Left renal pelvis (tissue), 4 donors: ENCODE data around the gene GPR3. TPM values are rescaled to one million over a fixed set of nuclear protein-coding genes. Genes with fewer than 3 reads are reported as not detected.
"Not testable (repeated sequence)": the region's sequence is repeated elsewhere in the genome, so short reads cannot be mapped to it uniquely, and the experiment has no call there.

Experiments
- DNase-seq, 4 donors: peaks; one replicate each; pipeline ENCODE4 v3.0.0-alpha.2; 2013; ENCODE audit warnings: low read depth in 4 of 4, low spot score in 3 of 4
- polyA plus RNA-seq, 4 donors: library from polyadenylated mRNA; unstranded; fragments of 120-200 nt; gene quantifications; one replicate each; pipeline ENCODE4 v1.2.1, GENCODE V29; 2013; ENCODE audit not compliant: insufficient read length in 4 of 4

Gene GPR3
- polyA plus RNA-seq, 4 donors: 0.60 to 1.8 (median 0.99) TPM

GRCh38 chr1:27374362-27375086 lies 17.9 kb upstream of the GPR3 start, which contains the start of gene FCN3:
TSS of gene FCN3 (minus strand) at chr1:27374824. CDS start at chr1:27374818, 6 bp downstream.
- no peak for DNase-seq

GRCh38 chr1:27377760-27378495 lies 14.5 kb upstream of the GPR3 start:
- DNase-seq: no peak

- no peak for DNase-seq
Observed at GRCh38 chr1:27379564-27380122, 12.8 kb upstream of the GPR3 start.

- DNase-seq: no peak
Observed at GRCh38 chr1:27380224-27380623, 12.2 kb upstream of the GPR3 start.

GRCh38 chr1:27380766-27381733 lies 11.4 kb upstream of the GPR3 start:
- no peak for DNase-seq

GRCh38 chr1:27381969-27382762 lies 10.3 kb upstream of the GPR3 start:
- DNase-seq: no peak

- DNase-seq: no peak
Observed at GRCh38 chr1:27383039-27383605, 9.3 kb upstream of the GPR3 start, which contains the start of gene CD164L2. TSS of gene CD164L2 (minus strand) at chr1:27383333. CDS start at chr1:27383239, 94 bp downstream.

GRCh38 chr1:27383661-27384060 lies 8.8 kb upstream of the GPR3 start:
- no peak for DNase-seq

GRCh38 chr1:27384797-27385196 lies 7.6 kb upstream of the GPR3 start:
- not testable (repeated sequence) for DNase-seq

GRCh38 chr1:27388337-27389005 lies 4.0 kb upstream of the GPR3 start:
- DNase-seq: no peak

GRCh38 chr1:27391511-27392095 lies 819 bp upstream of the GPR3 start:
- no peak for DNase-seq

GRCh38 chr1:27392778-27393635 lies 585 bp downstream of the GPR3 start:
- no peak for DNase-seq

GRCh38 chr1:27393641-27394281 lies 1.3 kb downstream of the GPR3 start:
- no peak for DNase-seq

GRCh38 chr1:27394282-27394658 lies 1.8 kb downstream of the GPR3 start:
- no peak for DNase-seq

- DNase-seq: no peak
Observed at GRCh38 chr1:27394925-27395324, 2.5 kb downstream of the GPR3 start.

- DNase-seq: peak in 1 of 4 donors; percentile 50
Observed at GRCh38 chr1:27395441-27396195, 3.2 kb downstream of the GPR3 start.
